Keratinocyte (primary cell): Measurements from ENCODE around the gene UBQLN4. TPM values are rescaled to one million over a fixed set of nuclear protein-coding genes. Genes with fewer than 3 reads are reported as not detected.

Experiments used
- DNase-seq: peaks from one replicate; pipeline ENCODE4 v3.0.0-alpha.2; 2011; ENCODE audit warnings: low read depth, missing footprints, low spot score
- FAIRE-seq: peaks from 2 replicates; lab custom pipeline; 2011; peaks lifted over from hg19 to GRCh38; lab: Jason Lieb, UNC
- H2AFZ ChIP-seq: 2 replicates; pipeline ENCODE4 v1.6.0; 2012; ENCODE audit warnings: low read length, control low read depth, inconsistent platforms; ENCODE audit not compliant: control insufficient read depth
- H3K27ac ChIP-seq: 2 replicates; pipeline ENCODE4 v1.5.1; 2011; ENCODE audit warnings: low read length; ENCODE audit not compliant: control insufficient read depth, insufficient read depth
- H3K27me3 ChIP-seq: 3 replicates; pipeline ENCODE4 v1.6.0; 2011; ENCODE audit warnings: low read length; ENCODE audit not compliant: control insufficient read depth, insufficient read depth; ENCODE audit errors: extremely low read depth
- H3K36me3 ChIP-seq, 2 experiments: 2 replicates in 1 of 2; 3 replicates in 1 of 2; pipeline ENCODE4 v1.5.1; 2011; ENCODE audit warnings: low read length in 2 of 2, mild to moderate bottlenecking in 1 of 2; ENCODE audit not compliant: control insufficient read depth in 2 of 2, insufficient read depth in 2 of 2; ENCODE audit errors: extremely low read depth in 1 of 2
- H3K4me1 ChIP-seq: 3 replicates; pipeline ENCODE4 v1.5.1; 2011; ENCODE audit warnings: low read length; ENCODE audit not compliant: control insufficient read depth, insufficient read depth; ENCODE audit errors: extremely low read depth
- H3K4me2 ChIP-seq: 3 replicates; pipeline ENCODE4 v1.6.0; 2011; ENCODE audit warnings: low read depth, low read length; ENCODE audit not compliant: control insufficient read depth, insufficient read depth; ENCODE audit errors: extremely low read depth
- H3K4me3 ChIP-seq, 3 experiments: fragments of 200-600 bp in 1 of 3; sonication (generic) in 1 of 3; 2 replicates in 2 of 3; 3 replicates in 1 of 3; pipeline ENCODE4 v1.5.1; 2011 to 2016; ENCODE audit warnings: low read length in 3 of 3, mild to moderate bottlenecking in 3 of 3, control low read depth in 2 of 3, inconsistent platforms in 1 of 3, low read depth in 1 of 3, mixed read lengths in 1 of 3, mixed run types in 1 of 3, moderate library complexity in 1 of 3; ENCODE audit not compliant: control insufficient read depth in 2 of 3, insufficient read depth in 2 of 3; ENCODE audit errors: extremely low read depth in 1 of 3
- H3K79me2 ChIP-seq: 2 replicates; pipeline ENCODE4 v1.6.0; 2012; ENCODE audit warnings: low read length; ENCODE audit not compliant: control insufficient read depth, insufficient read depth
- H3K9ac ChIP-seq: 3 replicates; pipeline ENCODE4 v1.6.0; 2011; ENCODE audit warnings: low read length; ENCODE audit not compliant: control insufficient read depth, insufficient read depth; ENCODE audit errors: extremely low read depth
- H3K9me1 ChIP-seq: 3 replicates; pipeline ENCODE4 v1.6.0; 2011; ENCODE audit warnings: low read length; ENCODE audit not compliant: control insufficient read depth, insufficient read depth; ENCODE audit errors: extremely low read depth
- H3K9me3 ChIP-seq: 2 replicates; pipeline ENCODE4 v1.5.1; 2012; ENCODE audit warnings: low read depth, low read length; ENCODE audit not compliant: control insufficient read depth
- H4K20me1 ChIP-seq: 3 replicates; pipeline ENCODE4 v1.6.0; 2011; ENCODE audit warnings: low read length; ENCODE audit not compliant: control insufficient read depth, insufficient read depth; ENCODE audit errors: extremely low read depth
- EZH2 ChIP-seq: IDR thresholded peaks from one replicate; pipeline ENCODE4 v1.6.1; 2012; ENCODE audit warnings: inconsistent platforms, mild to moderate bottlenecking, low read length, moderate library complexity
- dilution Hi-C: fragments of 300-500 bp; cut with MboI; formaldehyde crosslinking; loops from one replicate; pipeline ENCODE4 v1.7.0; 2020; ENCODE audit warnings: low sequenced_read_pairs; ENCODE audit not compliant: extremely low pct_ligation_motif_present
- polyA plus RNA-seq, 5 experiments: library from polyadenylated mRNA; depleted of rRNA in 3 of 5; stranded (reverse) in 3 of 5; stranded (forward) in 1 of 5; unstranded in 1 of 5; fragments of >200 nt; gene quantifications; 1 replicate in 1 of 5; 2 replicates in 3 of 5; 3 replicates in 1 of 5; pipeline versions ENCODE4 v1.2.1 to v1.2.3, GENCODE V29; 2011 to 2012; ENCODE audit warnings: missing spikeins in 2 of 5, low read depth in 1 of 5, low replicate concordance in 1 of 5
- TF ChIP-seq, protein P1 (sequence below), 3 experiments: IDR thresholded peaks in 1 of 3; conservative IDR thresholded peaks in 1 of 3; optimal IDR thresholded peaks in 1 of 3; 2 replicates in 2 of 3; 3 replicates in 1 of 3; pipeline versions ENCODE3 to v1.5.1; 2011; ENCODE audit warnings: low read length in 3 of 3, mild to moderate bottlenecking in 3 of 3, moderate library complexity in 2 of 3, control low read depth in 1 of 3, inconsistent platforms in 1 of 3; ENCODE audit not compliant: insufficient read depth in 2 of 3; ENCODE audit errors: extremely low read depth in 1 of 3

Gene UBQLN4
- polyA plus RNA-seq, 1 donor (not counting 4 experiments of a cell fraction or from before 2014, with no cell fraction given), result 35.8 TPM

- Histone ChIP-seq H3K9me3 (no peaks in the 10 kb centered on the region), H3K4me2 (peak overlapping the region; percentile 74), H4K20me1 (no peaks in the 10 kb centered on the region), H3K36me3 (no peaks in the 10 kb centered on the region), H3K79me2 (no peaks in the 10 kb centered on the region), H3K27ac (no peak overlapping the region), H2AFZ (peak overlapping the region; percentile 2), H3K4me1 (peaks cover 32% of the 10 kb centered on the region), H3K9ac (no peak overlapping the region), H3K9me1 (peaks cover 2% of the 10 kb centered on the region), H3K4me3 (no peak overlapping the region), H3K27me3 (no peaks in the 10 kb centered on the region)
- dilution Hi-C loops, result no loop called here
- FAIRE-seq, result no peak
- no peak for DNase-seq
- no peak for TF ChIP-seq EZH2
- TF ChIP-seq, protein P1, sequence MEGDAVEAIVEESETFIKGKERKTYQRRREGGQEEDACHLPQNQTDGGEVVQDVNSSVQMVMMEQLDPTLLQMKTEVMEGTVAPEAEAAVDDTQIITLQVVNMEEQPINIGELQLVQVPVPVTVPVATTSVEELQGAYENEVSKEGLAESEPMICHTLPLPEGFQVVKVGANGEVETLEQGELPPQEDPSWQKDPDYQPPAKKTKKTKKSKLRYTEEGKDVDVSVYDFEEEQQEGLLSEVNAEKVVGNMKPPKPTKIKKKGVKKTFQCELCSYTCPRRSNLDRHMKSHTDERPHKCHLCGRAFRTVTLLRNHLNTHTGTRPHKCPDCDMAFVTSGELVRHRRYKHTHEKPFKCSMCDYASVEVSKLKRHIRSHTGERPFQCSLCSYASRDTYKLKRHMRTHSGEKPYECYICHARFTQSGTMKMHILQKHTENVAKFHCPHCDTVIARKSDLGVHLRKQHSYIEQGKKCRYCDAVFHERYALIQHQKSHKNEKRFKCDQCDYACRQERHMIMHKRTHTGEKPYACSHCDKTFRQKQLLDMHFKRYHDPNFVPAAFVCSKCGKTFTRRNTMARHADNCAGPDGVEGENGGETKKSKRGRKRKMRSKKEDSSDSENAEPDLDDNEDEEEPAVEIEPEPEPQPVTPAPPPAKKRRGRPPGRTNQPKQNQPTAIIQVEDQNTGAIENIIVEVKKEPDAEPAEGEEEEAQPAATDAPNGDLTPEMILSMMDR (optimal IDR thresholded peaks at IDR 0.05 in 1 of 3, IDR thresholded peaks at IDR 0.05 in 1 of 3, conservative IDR thresholded peaks at IDR 0.05 in 1 of 3; ENCODE audit: extremely low read depth in 1 of 3, insufficient read depth in 2 of 3, low read length in 3 of 3), result peak in 1 of 3 experiments; percentile 27
Observed at GRCh38 chr1:156001662-156002171, 51.9 kb downstream of the UBQLN4 start.

- no peak overlapping the region for H3K4me2 ChIP-seq
- dilution Hi-C loops, result no loop called here
- H3K4me1 ChIP-seq, result peaks cover 32% of the 10 kb centered on the region
- H3K27ac ChIP-seq, result no peak overlapping the region
- no peaks in the 10 kb centered on the region for H3K36me3 ChIP-seq
- no peaks in the 10 kb centered on the region for H3K79me2 ChIP-seq
- DNase-seq (no peak), FAIRE-seq (no peak)
- H3K27me3 ChIP-seq, result no peaks in the 10 kb centered on the region
- no peak overlapping the region for H3K4me3 ChIP-seq
- no peak overlapping the region for H3K9ac ChIP-seq
- H3K9me1 ChIP-seq, result peaks cover 2% of the 10 kb centered on the region
- H4K20me1 ChIP-seq, result no peaks in the 10 kb centered on the region
- TF ChIP-seq, protein P1 (optimal IDR thresholded peaks at IDR 0.05 in 1 of 3, IDR thresholded peaks at IDR 0.05 in 1 of 3, conservative IDR thresholded peaks at IDR 0.05 in 1 of 3; ENCODE audit: extremely low read depth in 1 of 3, insufficient read depth in 2 of 3, low read length in 3 of 3), result no peak
- TF ChIP-seq EZH2, result no peak
- no peak overlapping the region for H2AFZ ChIP-seq
- H3K9me3 ChIP-seq, result no peaks in the 10 kb centered on the region
Observed at GRCh38 chr1:156001021-156001661, 52.5 kb downstream of the UBQLN4 start.
